NCI-H510A treated with DMSO at 0.1 percent for 48 hours (cell line): Measurements from ENCODE around the gene CDC42BPB.
"Not testable (repeated sequence)": the region's sequence is repeated elsewhere in the genome, so short reads cannot be mapped to it uniquely, and the experiment has no call there.

ENCODE experiments used
- DNase-seq: peaks from one replicate; lab custom pipeline; 2025; lab: John Stamatoyannopoulos, UW

The CDC42BPB gene

DNA sequence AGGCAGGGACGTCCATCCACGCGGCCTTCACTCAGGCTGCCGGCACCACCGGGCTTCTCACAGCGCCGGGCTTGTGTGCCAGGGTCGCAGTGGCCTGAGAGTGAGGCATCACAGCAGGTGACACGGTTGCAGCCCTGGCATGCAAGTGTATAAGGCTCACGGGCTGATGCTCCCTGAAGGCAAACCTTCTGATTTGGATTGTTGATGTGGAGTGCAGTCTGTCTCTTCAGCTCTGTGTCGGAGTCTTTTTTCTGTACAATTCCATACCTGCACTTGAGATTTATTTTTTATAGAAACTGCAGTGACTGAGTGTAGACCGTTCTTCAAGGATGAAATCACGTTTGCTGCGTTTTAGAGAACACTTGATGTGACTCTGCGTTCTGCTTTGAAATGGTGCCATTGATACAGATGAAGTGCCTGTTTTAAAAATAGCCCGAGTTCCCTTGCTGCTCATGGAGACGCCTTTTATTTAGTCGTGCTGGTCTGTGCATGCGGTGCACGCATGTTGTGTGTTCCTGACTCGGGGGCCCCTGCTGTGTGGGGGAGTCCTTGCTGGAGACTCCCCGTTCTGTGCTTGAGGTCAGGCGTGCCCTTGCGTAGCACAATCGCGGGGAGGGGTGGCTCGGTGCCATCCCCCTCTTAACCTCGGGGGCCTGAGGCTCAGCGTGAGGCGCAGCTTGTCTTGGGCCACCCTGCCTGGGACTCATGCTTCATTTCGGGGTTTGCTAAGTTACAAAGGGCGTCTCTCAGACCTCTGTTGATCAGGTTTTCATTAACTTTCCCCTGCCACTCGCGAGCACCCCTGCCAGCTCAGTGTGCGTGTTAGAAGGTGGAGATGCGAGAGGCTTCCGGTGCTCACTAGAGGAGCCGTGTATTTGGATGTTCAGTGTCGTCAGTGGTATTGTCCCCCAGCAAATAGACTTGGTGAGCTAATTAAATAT is 156.4 kb downstream of the CDC42BPB start:
- DNase-seq, result no peak

DNA sequence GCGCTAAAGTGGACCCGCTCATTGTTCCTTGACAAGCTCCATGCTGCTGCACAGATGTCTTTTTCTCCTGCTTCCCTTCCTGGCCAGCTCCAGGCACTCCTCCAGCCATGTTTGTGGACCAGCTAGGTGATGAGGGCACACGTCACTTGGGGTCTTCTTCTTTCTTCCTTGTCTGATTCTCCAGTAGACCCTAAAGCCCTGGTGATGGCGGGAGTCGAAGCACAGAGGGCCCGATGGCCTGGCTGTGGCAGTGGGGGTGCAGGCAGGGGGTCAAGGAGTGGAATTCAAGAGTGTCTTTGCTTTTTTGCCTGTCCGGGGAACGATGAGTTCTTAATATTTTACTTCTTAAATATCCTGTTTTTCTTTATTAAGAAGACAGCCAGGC is 157.8 kb downstream of the CDC42BPB start:
- DNase-seq, result no peak

DNA sequence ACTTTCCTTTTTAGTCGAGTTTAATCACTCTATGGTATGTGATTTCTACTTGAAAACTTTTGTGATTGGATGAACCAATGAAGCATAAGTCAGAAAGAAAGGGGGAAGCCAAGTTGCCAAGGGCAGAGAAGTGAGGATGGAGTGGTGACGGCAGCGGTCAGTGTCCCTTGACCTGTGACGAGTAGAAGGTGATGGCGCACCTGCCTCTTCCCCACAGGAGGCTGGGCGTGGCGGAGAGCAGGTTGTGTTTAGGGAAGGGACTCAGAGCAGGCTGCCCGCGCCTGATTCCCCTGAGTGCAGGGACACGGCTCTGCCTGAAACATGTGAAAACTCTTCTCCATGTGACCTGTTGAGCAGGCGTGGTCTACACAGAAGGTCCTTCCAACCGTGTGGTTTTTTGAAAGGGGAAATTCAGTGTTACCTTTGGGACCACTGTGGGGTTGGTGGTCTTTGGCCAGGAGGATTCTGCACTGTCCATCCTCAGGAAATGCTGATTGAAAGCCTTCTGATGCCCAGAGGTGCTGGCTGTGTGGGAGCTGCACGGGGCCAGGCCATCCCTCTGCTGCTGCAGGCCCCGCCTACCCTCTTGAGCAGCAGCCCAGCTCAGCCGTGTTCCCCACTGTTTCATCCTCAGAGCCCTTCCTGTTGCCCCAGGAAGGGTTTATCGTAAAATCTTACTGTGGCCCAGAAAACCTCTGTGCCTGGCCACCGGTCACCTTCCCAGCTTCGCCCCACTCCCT is 158.4 kb downstream of the CDC42BPB start:
- DNase-seq, result peak; percentile 8

DNA sequence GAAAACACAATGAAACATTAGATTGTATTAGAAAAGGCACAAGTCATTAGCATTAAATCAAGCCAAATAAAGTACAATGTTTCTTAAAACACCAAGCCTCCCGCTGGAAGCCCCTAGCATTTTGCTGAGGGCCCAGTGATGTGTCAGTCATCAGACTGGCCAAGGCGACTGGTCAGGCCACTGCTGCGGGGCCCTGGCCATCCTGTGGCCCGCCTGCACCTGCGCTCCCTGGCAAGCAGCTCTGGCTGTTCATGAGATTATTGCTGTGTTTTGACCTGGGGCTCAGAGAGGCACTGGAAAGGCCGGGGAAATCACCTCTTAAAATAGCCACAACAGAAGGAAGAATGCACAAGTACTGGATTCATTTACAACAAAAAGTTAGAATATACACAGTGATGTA is 159.1 kb downstream of the CDC42BPB start:
- no peak for DNase-seq

DNA sequence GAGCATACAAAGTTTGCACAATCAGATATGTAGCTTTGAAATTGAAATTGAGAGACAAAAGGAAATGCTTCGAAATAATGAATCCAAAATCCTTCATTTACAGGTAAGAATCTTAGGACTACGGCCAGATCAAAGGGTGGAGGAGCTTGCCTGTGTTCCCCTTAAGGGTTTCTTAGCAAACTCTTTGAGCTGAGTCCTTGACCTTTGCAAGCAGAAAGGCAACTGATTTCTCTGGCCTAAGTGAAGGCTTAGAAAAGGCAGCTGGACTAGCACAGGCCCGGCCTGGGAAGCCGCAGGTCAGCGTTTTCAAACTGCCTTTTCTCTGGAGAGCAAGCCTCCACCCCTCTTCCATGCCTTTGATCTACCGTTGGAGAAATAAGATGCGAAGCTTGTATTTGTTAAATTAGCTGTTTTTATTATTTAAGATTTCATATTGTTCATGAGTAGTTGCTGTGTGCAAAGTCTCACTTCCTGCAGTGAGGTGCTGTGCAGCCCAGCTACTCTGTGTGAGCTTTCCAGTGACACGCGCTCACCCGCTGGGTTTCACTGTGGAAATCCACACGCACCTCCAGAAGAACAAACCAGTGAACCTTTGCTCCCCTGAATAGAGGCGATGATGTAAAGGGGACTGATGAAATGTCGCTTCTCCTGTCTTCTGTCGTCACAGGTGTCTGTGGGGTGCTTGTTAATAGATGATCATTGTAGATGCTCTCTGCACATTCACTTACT is 159.9 kb downstream of the CDC42BPB start:
- no peak for DNase-seq

DNA sequence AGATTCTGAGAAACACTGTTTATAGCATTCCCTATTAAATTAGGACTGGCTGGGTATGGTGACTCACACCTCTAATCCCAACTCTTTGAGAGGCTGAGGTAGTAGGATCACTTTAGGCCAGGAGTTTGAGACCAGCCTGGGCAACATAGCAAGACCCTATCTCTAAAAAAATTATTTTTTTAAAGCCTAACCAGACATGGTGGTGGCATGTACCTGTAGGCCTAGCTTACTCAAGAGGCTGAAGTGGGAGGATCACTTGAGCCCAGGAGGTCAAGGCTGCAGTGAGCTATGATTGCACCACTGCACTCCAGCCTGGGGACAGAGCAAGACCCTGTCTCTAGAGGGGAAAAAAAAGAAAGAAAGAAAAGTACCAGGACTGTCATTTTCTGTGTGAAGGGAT is 160.6 kb downstream of the CDC42BPB start:
- DNase-seq, result not testable (repeated sequence)

DNA sequence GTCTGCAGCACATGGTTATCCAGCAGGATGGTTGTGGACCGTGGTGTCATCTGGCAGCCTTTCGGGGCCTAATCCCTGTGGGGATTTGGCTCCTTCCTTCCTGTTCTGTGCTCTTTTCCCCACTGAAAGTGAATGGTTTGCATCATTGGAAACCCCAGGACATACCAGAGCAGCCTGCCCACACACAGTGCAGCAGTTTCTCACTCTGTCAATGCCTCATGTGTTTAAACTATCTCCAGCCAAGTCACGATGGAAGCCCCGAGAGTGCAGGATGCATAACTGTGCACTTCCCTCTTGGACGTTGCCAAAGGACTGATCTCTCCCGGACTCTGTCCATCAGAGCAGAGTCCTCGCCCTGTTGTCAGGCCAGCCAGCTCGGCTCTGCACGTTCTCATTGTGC is 163.9 kb downstream of the CDC42BPB start:
- DNase-seq, result no peak

DNA sequence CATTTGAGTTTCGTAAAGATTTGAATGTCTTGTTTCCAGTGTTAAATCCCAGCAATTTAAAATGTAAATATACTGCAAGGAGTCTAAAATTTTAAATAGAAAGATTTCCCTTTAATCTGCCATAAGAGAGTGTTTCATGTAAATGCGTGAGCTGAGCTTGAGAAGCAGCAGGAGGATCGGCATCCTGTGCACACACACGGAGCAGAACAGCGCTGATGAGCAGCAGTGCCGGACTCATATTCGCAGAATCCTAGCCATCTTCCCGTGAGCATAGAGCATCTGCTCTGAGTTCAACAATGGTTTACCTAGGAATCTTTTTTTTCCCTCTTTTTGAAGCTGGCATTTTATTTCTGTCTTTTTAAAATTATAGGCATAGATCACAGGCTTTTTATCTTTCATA is 164.7 kb downstream of the CDC42BPB start:
- no peak for DNase-seq

DNA sequence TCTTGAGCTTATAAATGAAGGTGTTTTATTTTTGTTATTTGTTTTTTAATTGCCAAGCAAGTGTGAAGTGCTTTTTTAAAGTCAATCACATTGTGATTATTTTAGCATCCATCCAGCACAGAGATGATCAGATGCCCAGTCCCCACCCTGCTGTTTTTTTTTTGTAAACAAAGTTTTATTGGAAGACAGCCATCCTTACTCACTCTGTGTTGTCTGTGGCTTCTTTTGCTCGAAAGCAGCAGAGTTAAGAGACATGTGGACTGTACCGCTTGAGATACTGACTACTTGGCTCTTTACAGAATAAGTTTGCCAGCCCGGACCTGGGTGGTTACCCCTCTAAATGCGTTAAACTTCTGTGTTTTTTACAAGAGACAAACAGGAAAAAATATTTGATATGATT is 165.8 kb downstream of the CDC42BPB start:
- DNase-seq, result no peak

DNA sequence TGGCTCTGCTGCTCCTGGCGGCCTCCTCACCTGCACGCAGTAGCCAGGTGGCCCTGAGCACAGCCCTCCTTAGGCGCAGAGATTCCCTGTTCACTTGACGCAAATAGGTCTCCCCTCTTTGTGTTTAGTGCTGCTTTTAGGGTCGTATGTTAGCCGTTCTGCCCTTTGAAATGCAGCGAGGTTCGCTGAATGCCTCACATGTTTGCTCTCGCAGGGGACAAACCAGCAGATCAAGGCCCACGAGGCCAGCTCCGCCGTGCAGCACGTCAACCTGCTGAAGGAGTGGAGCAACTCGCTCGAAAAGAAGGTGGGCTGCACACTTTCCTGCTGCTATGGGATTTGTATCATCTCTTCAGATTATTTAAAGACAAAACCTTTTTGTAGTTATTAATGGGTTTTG is 166.2 kb downstream of the CDC42BPB start:
- no peak for DNase-seq

DNA sequence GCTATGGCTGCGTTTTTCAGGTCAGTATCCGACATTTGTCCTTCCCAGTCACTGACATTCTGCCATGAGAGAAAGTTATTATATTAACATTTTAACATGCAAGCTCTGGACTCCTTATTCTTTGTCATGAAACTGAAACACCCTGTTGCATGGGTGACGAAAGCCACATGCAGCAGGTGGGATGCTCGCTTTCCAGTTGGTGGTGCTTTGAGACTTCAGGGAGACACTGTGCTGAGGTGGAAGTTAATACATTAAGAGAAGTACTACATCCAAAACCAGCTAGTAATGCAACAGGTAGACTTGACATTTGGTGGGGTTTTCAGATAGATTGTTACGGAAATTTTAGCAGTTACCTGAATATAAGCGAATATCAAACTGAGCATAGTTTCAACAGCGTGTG is 167.7 kb downstream of the CDC42BPB start:
- no peak for DNase-seq

DNA sequence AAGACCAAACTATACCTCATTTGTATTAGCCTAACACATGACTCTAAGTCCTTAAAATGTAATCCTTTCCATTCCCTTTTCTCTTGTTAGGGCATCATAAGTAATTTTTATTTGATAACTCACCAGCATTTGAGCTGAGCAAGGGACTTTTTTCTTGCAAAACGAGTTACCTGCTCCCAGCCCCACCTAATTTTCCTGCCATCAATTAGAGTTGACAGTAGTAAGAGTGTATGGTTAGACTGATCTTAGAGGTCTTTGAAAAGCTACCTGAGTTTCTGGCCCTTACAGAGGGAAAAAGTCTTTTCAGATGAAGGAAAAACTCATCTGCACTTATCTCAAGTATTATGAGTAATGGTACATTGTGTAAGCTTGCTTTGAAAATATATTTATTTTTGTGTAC is 168.6 kb downstream of the CDC42BPB start:
- no peak for DNase-seq

DNA sequence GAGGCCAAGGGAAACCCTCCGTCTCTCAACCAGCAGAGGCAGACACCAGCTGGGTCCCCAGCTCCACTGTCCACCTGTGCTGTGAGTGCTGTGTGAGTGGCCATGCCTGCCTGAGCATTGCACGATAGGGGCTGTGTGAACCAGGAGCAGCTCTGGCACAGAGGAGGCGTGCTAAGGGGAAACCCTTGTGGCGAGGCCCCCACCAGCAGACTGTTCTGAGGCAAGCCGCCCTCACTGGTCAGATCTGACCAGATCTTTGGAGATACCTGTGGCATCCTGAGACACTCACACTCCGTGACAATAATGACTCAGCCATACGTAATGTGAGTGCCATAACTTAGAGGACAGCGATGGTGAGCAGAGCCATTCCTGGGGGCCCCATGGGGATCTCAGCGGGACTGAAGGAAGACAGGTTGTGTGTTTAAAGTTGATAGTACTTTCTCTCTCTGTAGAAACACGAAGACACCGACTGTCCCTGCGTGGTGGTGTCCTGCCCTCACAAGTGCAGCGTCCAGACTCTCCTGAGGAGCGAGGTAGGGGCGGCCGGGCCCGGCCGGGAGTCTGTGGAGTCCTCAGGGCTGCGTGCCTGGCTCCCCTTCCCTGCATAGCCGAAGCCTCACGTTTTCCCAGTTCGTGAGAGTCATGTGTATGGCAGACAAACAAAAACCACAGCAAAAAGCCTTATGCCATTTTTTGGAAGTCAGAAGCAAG is 171.5 kb downstream of the CDC42BPB start:
- DNase-seq, result no peak

DNA sequence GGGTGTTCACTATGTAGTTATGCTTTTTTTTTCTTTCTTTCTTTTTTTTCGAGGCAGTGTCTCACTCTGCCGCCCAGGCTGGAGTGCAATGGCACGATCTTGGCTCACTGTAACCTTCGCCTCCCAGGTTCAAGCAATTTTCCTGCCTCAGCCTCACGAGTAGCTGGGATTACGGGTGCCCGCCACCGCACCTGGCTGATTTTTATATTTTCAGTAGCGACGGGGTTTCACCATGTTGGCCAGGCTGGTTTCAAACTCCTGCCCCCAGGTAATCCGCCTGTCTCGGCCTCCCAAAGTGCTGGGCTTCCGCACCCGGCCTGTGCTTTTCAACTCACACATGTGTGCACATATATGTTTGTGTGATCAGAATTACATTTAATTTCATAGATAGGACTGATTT is 173.8 kb downstream of the CDC42BPB start:
- no peak for DNase-seq

DNA sequence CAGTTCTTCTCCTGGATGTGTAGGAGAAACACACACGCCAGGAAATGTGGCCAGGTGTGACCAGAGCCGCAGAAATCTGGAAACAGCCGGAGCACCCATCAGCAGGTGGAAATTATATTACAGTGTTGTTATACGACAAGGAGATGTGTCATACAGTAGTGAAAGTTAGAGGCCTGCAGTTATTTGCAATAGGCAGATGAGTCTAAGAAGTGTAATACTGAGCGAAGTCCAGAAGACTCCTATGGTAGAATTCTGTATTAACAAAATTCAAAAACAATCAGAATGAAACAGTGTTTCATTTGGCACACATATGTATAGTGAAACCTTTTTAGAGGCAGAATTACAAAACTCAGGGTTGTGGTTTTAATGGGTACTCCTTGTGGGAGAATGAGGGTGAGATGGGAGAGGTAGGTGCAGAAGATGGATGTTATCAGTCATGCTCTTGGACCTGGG is 174.2 kb downstream of the CDC42BPB start:
- no peak for DNase-seq
